Esophagus (tissue), 2 donors: ENCODE measurements around the gene CCDC194. TPM values are rescaled to one million over a fixed set of nuclear protein-coding genes. Genes with fewer than 3 reads are reported as not detected.

Experiments
- H3K27ac ChIP-seq, 2 donors: one replicate each; pipeline ENCODE4 v1.5.1; 2013; ENCODE audit warnings: low read depth in 2 of 2, mild to moderate bottlenecking in 2 of 2, inconsistent platforms in 1 of 2, low read length in 1 of 2, moderate library complexity in 1 of 2
- H3K27me3 ChIP-seq, 2 donors: one replicate each; pipeline ENCODE4 v1.6.1; 2013; ENCODE audit warnings: low read length in 2 of 2, control low read depth in 1 of 2, mild to moderate bottlenecking in 1 of 2; ENCODE audit not compliant: insufficient read depth in 2 of 2, control insufficient read depth in 1 of 2
- H3K36me3 ChIP-seq, 2 donors: one replicate each; pipeline ENCODE4 v1.6.1; 2013; ENCODE audit warnings: low read length in 1 of 2; ENCODE audit not compliant: control insufficient read depth in 2 of 2, insufficient read depth in 2 of 2
- H3K4me1 ChIP-seq, 2 donors: one replicate each; pipeline ENCODE4 v1.6.1; 2013; ENCODE audit warnings: low read length in 1 of 2; ENCODE audit not compliant: control insufficient read depth in 2 of 2, insufficient read depth in 2 of 2
- H3K4me3 ChIP-seq, 2 donors: one replicate each; pipeline ENCODE4 v1.5.1; 2013; ENCODE audit warnings: low read length in 2 of 2, mild to moderate bottlenecking in 2 of 2, low read depth in 1 of 2, moderate library complexity in 1 of 2
- H3K9me3 ChIP-seq, 2 donors: one replicate each; pipeline ENCODE4 v1.6.1; 2013; ENCODE audit warnings: mild to moderate bottlenecking in 2 of 2, low read depth in 1 of 2, low read length in 1 of 2, moderate library complexity in 1 of 2; ENCODE audit not compliant: control insufficient read depth in 2 of 2, insufficient read depth in 1 of 2
- WGBS, 2 donors: extraction: QIAGEN DNeasy Blood & Tissue Kit; methylation state at CpG; one replicate each; pipeline ENCODE4 v1.1.7; 2013; 5-methylcytosine and 5-hydroxymethylcytosine counted together
- polyA plus RNA-seq, 2 donors: library from polyadenylated mRNA; stranded (reverse); fragments of 200-250 nt; gene quantifications; one replicate each; pipeline ENCODE4 v1.2.3, GENCODE V29; 2013
- donor health status: healthy with polysubstance abuse.
- donor health status: Bipolar disorder and iron deficiency.

The CCDC194 gene, protein sequence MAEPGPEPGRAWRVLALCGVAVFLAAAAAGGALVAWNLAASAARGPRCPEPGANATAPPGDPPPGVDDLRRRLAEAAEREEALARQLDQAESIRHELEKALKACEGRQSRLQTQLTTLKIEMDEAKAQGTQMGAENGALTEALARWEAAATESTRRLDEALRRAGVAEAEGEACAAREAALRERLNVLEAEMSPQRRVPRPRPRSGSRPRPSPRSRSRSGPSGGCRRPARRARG
- polyA plus RNA-seq = not detected

DNA sequence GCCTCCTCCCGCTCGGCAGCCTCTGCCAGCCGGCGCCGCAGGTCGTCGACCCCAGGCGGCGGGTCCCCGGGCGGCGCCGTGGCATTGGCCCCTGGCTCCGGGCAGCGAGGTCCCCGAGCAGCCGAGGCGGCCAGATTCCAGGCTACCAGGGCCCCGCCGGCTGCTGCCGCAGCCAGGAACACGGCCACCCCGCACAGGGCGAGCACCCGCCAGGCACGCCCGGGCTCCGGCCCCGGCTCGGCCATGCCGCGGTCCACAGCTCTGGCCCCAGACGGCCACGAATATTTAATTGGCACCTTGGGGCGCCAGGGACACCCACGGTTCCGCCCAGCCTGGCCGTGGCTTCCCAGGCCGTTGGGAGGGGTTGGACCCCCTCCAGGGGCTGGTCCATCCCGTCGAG is at the start of gene CCDC194:
Gene CCDC194 (minus strand): TSS at position 283 of the 400 bp plus-strand sequence. CDS start 38 bp downstream, at position 245.
- H3K36me3 ChIP-seq = no peaks in the 10 kb centered on the region
- no peak within 1 kb of the TSS for H3K4me3 ChIP-seq
- no peaks in the 10 kb centered on the region for H3K9me3 ChIP-seq
- 24 to 32% methylated on average over 37 to 41 of the region's 41 CpGs for WGBS, 2 donors
- H3K27me3 ChIP-seq = peaks cover 0 to 3% of the 10 kb centered on the region in 2 donors
- H3K4me1 ChIP-seq = peaks cover 3 to 10% of the 10 kb centered on the region in 2 donors
- no peak within 1 kb of the TSS for H3K27ac ChIP-seq

DNA sequence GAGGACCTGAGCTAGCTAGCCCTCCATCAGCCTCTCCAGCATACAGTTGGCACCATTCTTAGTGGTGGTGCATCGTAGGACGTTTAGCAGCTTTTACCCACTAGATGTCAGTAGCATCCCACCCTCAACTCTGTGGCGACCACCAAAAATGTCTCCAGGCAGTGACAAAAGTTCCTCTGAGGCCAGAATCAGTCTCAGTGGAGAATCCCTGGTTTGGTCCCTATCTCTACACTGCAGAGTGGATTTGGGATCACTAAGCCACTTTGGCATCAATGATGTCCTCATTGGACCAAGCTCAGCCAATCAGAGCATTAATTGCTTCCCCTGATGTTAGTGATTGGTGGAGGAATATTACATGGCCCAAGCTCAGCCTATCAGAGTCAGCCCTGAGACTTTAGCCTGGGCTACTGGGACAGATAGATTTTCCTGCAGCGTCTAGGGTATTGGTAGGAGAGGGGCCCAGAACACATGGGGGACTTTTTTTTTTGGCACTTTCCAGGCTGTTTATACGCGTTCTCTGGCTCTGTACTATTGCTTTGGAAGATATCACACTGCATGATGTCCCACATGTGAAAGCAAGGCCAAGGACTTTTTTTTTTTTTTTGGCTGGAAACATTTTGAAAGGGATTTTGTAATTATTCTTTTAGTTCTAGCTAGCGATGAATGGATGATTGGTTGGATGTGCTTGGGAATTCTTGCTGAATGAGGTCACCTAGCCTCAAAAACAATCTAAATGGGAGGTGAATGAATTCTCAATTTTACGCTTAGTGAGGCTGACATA is 47.4 kb upstream of the CCDC194 start:
- Histone ChIP-seq H3K4me1 (no peaks in the 10 kb centered on the region), H3K9me3 (peaks cover 0 to under 1% of the 10 kb centered on the region in 2 donors), H3K4me3 (no peak overlapping the region), H3K36me3 (no peaks in the 10 kb centered on the region), H3K27me3 (no peaks in the 10 kb centered on the region), H3K27ac (peak overlapping the region in 1 of 2 donors; percentile 18)
- 44 to 53% methylated on average over 8 of the region's 8 CpGs for WGBS, 2 donors

DNA sequence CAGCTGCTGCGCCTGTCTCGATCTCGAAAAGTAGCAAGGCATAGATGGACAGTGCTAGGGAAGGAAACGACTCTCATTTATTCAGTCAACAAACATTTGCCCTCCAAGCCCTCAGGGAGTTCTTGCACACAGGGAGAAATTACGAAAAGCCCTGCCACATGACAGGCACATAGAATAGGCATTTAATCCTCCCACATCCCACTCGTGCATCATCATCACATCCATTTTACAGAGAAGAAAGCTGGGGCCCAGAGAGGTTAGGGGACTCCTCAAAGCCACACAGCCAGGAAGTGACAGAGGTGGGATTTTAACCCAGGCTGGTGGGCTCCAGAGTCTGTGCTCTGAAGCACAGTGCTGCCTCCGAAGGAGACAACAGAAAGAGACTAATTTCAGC is 42.9 kb upstream of the CCDC194 start:
- Histone ChIP-seq H3K4me3 (no peak overlapping the region), H3K9me3 (peaks cover 0 to 6% of the 10 kb centered on the region in 2 donors), H3K27me3 (no peaks in the 10 kb centered on the region), H3K27ac (no peak overlapping the region), H3K36me3 (no peaks in the 10 kb centered on the region), H3K4me1 (no peaks in the 10 kb centered on the region)
- WGBS, 2 donors = 73 to 77% methylated on average over 7 of the region's 7 CpGs

DNA sequence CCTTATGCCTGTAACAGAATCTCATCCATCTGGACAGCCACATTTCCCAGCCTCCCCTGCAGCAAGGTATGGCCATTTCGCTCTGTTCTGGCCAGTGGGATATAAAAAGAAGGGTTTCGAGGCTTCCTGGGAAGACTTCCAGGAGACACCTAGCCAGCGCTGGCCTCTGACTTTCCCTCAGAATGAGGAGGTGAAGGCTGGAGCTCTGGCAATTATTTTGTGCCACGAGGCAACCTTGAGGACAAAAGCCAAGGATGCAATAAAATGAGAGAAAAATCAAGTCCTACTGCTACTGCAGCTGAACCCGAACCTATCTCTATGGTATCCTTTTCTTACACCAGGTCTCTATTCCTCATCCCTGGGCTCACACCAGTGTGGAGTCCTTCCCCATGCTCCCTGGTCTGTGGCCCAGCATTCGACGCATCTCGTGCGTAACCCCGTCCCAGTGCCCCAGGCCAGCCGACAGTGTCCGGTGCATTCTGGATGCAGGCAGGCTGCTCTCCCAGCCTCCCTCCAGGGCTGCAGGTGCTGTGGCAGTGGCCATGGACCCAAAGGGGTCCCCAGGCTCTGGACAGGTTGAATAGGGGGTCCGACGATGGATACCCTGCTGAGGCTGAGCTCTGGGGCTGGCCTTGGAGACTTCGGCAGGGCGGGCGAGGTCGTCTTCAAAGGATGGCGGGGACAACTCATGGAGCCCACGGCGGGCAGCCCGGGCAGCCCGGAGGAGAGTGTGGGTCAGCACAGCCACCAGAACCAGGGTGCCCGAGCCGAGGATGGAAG is 42.3 kb upstream of the CCDC194 start:
- Histone ChIP-seq H3K4me1 (no peaks in the 10 kb centered on the region), H3K36me3 (no peaks in the 10 kb centered on the region), H3K27ac (no peak overlapping the region), H3K4me3 (no peak overlapping the region), H3K27me3 (no peaks in the 10 kb centered on the region), H3K9me3 (peaks cover 0 to 6% of the 10 kb centered on the region in 2 donors)
- WGBS, 2 donors = 96 to 97% methylated on average over 25 of the region's 25 CpGs

DNA sequence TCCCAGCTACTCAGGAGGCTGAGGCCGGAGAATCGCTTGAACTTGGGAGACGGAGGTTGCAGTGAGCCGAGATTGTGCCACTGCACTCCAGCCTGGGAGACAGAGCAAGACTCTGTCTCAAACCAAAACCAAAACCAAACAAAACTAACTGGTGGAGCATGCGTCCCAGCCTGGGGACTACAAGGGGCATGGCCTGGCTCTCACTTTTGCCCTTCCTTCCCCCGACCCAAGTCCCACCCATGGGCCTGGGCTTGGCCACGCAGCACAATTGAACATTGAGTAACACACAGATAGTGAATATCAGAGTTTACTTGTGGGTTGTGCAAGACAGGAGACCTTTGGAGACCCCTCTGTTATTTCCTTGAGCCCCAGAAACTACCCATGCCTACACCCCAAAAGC is 41.2 kb upstream of the CCDC194 start:
- Histone ChIP-seq H3K4me3 (no peak overlapping the region), H3K27ac (no peak overlapping the region)
- 84 to 87% methylated on average over 7 of the region's 7 CpGs for WGBS, 2 donors

DNA sequence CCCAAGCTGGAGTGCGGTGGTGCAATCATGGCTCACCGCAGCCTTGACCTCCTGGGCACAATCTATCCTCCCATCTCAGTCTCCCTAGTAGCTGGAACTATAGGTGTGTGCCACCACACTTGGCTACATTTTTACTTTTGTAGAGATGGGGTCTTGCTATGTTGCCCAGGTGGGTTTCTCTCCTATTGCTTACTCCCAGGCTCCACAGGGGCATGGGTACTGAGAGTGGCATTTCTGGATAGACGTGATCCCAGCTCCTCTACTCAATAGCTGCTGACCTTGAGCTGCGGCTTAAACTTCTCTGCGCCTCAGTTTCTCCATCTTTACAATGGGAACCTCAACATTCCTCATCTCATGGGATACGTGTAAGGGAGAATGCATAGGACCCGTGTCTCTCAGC is 37.4 kb upstream of the CCDC194 start:
- 89 to 91% methylated on average over 7 of the region's 7 CpGs for WGBS, 2 donors
- Histone ChIP-seq H3K27me3 (no peaks in the 10 kb centered on the region), H3K27ac (no peak overlapping the region), H3K4me1 (no peaks in the 10 kb centered on the region), H3K4me3 (no peak overlapping the region), H3K36me3 (no peaks in the 10 kb centered on the region), H3K9me3 (peaks cover 0 to 5% of the 10 kb centered on the region in 2 donors)

More for the DNA sequence above, 41.2 kb upstream of the CCDC194 start:
- Histone ChIP-seq H3K36me3 (no peaks in the 10 kb centered on the region), H3K4me1 (no peaks in the 10 kb centered on the region), H3K27me3 (no peaks in the 10 kb centered on the region), H3K9me3 (peaks cover 0 to 6% of the 10 kb centered on the region in 2 donors)

DNA sequence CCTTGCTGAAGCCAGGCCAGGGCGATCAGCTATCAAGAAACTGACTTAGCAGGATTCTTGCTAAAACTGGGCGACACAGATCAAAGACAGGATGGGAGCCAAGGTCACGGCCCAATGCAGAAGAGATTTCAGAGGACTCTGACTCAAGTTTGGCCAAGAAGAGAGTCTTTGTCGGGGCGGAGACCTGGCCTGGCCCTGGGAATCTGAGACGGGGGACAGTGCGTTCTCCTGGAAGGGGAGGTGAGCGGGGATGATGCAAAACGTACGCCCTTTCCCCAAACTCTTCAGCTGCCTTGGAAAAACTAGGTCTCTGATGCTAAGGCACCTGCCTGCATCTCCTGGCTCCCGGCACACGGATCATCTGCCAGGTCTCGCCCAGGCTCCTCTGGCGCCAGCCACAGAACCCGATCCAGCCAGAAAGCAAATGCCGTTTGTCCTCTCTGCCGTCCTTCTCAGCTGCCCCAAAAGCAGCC is 35.7 kb upstream of the CCDC194 start:
- WGBS, 2 donors = 34 to 39% methylated on average over 17 of the region's 17 CpGs

DNA sequence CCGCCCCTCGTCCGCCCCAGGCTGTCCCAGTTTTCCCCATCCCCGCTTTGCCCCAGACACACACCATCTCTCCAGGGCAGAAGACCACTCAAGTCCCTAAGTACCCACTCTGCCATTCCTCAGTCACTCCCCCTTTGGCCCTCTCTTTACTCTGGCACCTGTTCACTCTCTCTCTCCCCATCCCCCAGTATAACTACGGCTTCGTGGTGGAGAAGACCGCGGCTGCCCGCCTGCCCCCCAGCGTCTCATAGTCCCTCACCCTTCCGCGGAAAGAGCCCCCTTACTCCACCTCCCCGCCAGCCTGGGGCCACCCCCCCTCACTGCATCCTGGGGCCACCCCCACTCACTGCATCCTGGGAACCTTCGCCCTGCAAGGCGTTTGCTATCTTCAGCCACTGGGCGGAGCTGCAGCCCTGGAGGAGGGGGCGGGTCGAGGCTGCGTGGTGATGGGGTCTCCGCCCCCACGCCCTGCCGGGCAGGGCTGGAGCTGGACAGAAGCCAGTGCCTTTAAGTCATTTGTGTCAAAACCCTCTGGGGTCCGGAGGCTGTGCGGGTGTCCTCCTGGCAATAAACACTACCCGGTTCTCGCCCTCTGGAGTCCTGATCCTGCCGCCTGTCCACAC is 30.9 kb upstream of the CCDC194 start:
- Histone ChIP-seq H3K36me3 (peaks cover 0 to 8% of the 10 kb centered on the region in 2 donors), H3K27me3 (no peaks in the 10 kb centered on the region), H3K9me3 (no peaks in the 10 kb centered on the region), H3K4me1 (peaks cover 0 to 2% of the 10 kb centered on the region in 2 donors), H3K4me3 (no peak overlapping the region), H3K27ac (no peak overlapping the region)
- 36 to 37% methylated on average over 27 of the region's 27 CpGs for WGBS, 2 donors

More for the DNA sequence above, 35.7 kb upstream of the CCDC194 start:
- Histone ChIP-seq H3K27me3 (no peaks in the 10 kb centered on the region), H3K27ac (peak overlapping the region in 1 of 2 donors; percentile 28), H3K9me3 (no peaks in the 10 kb centered on the region), H3K36me3 (no peaks in the 10 kb centered on the region), H3K4me3 (no peak overlapping the region), H3K4me1 (no peaks in the 10 kb centered on the region)
